Effector memory CD4-positive, alpha-beta T cell (primary cell): ENCODE measurements around the gene LVRN.

ENCODE experiments used
- DNase-seq, 3 donors: peaks; one replicate each; pipeline ENCODE4 v3.0.0-alpha.2; 2020
- H3K27ac ChIP-seq: 2 replicates; pipeline ENCODE4 v1.7.0; 2013; ENCODE audit warnings: mild to moderate bottlenecking, low read length, moderate library complexity; ENCODE audit not compliant: insufficient read depth, poor library complexity, severe bottlenecking
- H3K27me3 ChIP-seq: replicated peaks from 2 replicates; pipeline ENCODE4 v1.7.0; 2013; ENCODE audit warnings: mild to moderate bottlenecking, low read length; ENCODE audit not compliant: insufficient read depth, control insufficient read depth, poor library complexity, severe bottlenecking
- H3K36me3 ChIP-seq: 2 replicates; pipeline ENCODE4 v1.7.0; 2013; ENCODE audit warnings: mild to moderate bottlenecking, low read length, moderate library complexity; ENCODE audit not compliant: control insufficient read depth, insufficient read depth
- H3K4me1 ChIP-seq: 2 replicates; pipeline ENCODE4 v1.7.0; 2013; ENCODE audit warnings: low read length, mild to moderate bottlenecking; ENCODE audit not compliant: control insufficient read depth, insufficient read depth, poor library complexity, severe bottlenecking
- H3K4me3 ChIP-seq: 2 replicates; pipeline ENCODE4 v1.7.0; 2013; ENCODE audit warnings: low read length, low read depth, mild to moderate bottlenecking; ENCODE audit not compliant: insufficient read depth, poor library complexity, severe bottlenecking
- H3K9me3 ChIP-seq: 2 replicates; pipeline ENCODE4 v1.7.0; 2013; ENCODE audit warnings: mild to moderate bottlenecking, low read length, moderate library complexity; ENCODE audit not compliant: control insufficient read depth

LVRN gene

DNA sequence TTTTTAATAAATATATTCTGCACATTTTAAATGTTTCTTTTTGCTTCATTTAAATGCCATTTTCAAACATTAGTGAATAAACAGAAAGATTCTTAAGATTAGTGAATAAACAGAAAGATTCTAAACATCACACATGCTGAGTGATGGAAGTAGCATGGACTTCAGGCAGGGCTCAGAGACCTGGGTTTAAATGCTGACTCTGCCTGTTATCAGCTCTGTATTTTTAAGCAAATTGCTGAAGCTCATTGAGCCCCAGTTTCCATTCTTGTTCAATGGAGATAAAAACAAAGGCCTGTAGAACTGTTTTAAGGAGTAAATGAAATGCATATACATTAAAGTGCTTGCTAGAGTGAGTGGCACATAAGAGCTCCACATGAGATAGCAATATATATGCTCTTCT lies 8.1 kb upstream of the LVRN start:
- Histone ChIP-seq H3K27me3 (no peaks in the 10 kb centered on the region), H3K27ac (no peak overlapping the region), H3K36me3 (no peaks in the 10 kb centered on the region), H3K4me3 (no peak overlapping the region), H3K9me3 (no peaks in the 10 kb centered on the region), H3K4me1 (no peaks in the 10 kb centered on the region)
- DNase-seq: no peak

GRCh38 chr5:115956957-115957356 lies 5.3 kb upstream of the LVRN start:
- no peaks in the 10 kb centered on the region for H3K9me3 ChIP-seq
- peaks cover 4% of the 10 kb centered on the region for H3K4me1 ChIP-seq
- DNase-seq: no peak
- H3K27me3 ChIP-seq: peaks cover 7% of the 10 kb centered on the region
- no peak overlapping the region for H3K27ac ChIP-seq
- H3K4me3 ChIP-seq: no peak overlapping the region
- H3K36me3 ChIP-seq: no peaks in the 10 kb centered on the region

- Histone ChIP-seq H3K27ac (no peak overlapping the region), H3K4me1 (peaks cover 13% of the 10 kb centered on the region), H3K4me3 (no peak overlapping the region), H3K9me3 (no peaks in the 10 kb centered on the region), H3K36me3 (no peaks in the 10 kb centered on the region), H3K27me3 (peaks cover 16% of the 10 kb centered on the region)
- DNase-seq: no peak
These were observed 665 bp upstream of the LVRN start for GRCh38 chr5:115961381-115962238.

- Histone ChIP-seq H3K4me3 (no peak overlapping the region), H3K27ac (no peak overlapping the region), H3K36me3 (no peaks in the 10 kb centered on the region), H3K4me1 (peaks cover 13% of the 10 kb centered on the region), H3K27me3 (peaks cover 16% of the 10 kb centered on the region), H3K9me3 (no peaks in the 10 kb centered on the region)
- DNase-seq: no peak
These were observed 509 bp downstream of the LVRN start for GRCh38 chr5:115962565-115963402.

GRCh38 chr5:115963566-115963965 lies 1.3 kb downstream of the LVRN start:
- Histone ChIP-seq H3K4me1 (peaks cover 13% of the 10 kb centered on the region), H3K9me3 (no peaks in the 10 kb centered on the region), H3K27me3 (peaks cover 16% of the 10 kb centered on the region), H3K4me3 (no peak overlapping the region), H3K36me3 (no peaks in the 10 kb centered on the region), H3K27ac (no peak overlapping the region)
- DNase-seq: no peak

DNA sequence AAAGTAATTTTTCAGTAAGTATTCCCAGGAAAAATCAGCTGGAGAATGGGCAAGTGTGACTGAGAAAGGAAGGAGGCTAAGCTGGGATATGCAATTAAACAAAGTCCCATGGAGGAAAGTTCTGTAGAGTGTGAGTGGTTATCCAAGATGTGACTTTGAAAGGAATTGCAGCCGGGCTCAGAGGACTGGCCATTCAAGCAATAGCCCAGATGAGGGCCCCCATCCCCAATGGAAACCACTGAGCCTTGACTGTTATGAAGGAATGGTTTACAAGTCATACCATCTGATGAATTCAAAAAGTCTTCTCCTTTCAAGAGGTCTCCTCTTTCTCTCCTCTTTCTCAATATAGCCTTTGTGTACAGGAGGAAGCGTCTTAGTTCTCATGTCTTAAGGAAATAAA lies 6.5 kb downstream of the LVRN start:
- H3K9me3 ChIP-seq: no peaks in the 10 kb centered on the region

GRCh38 chr5:115977096-115977495 lies 14.8 kb downstream of the LVRN start:
- H3K4me1 ChIP-seq: no peaks in the 10 kb centered on the region
- H3K4me3 ChIP-seq: no peak overlapping the region
- no peaks in the 10 kb centered on the region for H3K27me3 ChIP-seq
- H3K27ac ChIP-seq: no peak overlapping the region
- DNase-seq: no peak
- no peaks in the 10 kb centered on the region for H3K9me3 ChIP-seq
- no peaks in the 10 kb centered on the region for H3K36me3 ChIP-seq

More for the DNA sequence above, 6.5 kb downstream of the LVRN start:
- no peak for DNase-seq
- no peaks in the 10 kb centered on the region for H3K4me1 ChIP-seq
- no peak overlapping the region for H3K27ac ChIP-seq
- no peak overlapping the region for H3K4me3 ChIP-seq
- H3K36me3 ChIP-seq: no peaks in the 10 kb centered on the region
- H3K27me3 ChIP-seq: peaks cover 3% of the 10 kb centered on the region

GRCh38 chr5:115977988-115978387 lies 15.7 kb downstream of the LVRN start:
- H3K4me3 ChIP-seq: no peak overlapping the region
- H3K4me1 ChIP-seq: no peaks in the 10 kb centered on the region
- H3K27me3 ChIP-seq: no peaks in the 10 kb centered on the region
- no peak overlapping the region for H3K27ac ChIP-seq
- H3K9me3 ChIP-seq: no peaks in the 10 kb centered on the region
- no peaks in the 10 kb centered on the region for H3K36me3 ChIP-seq
- no peak for DNase-seq

- Histone ChIP-seq H3K4me3 (no peak overlapping the region), H3K9me3 (no peaks in the 10 kb centered on the region), H3K27ac (no peak overlapping the region), H3K36me3 (no peaks in the 10 kb centered on the region), H3K27me3 (no peaks in the 10 kb centered on the region), H3K4me1 (no peaks in the 10 kb centered on the region)
- DNase-seq: no peak
These were observed 16.5 kb downstream of the LVRN start for GRCh38 chr5:115978779-115979178.
